Measurements from ENCODE around the gene CCND2.

CCND2 gene

GRCh38 chr12:4230526-4230925 is 43.0 kb upstream of the CCND2 start:
- TF ChIP-seq CEBPB (IDR thresholded peaks at IDR 0.05) (no peak), TEAD4 (IDR thresholded peaks at IDR 0.05) (no peak), EGR1 (IDR thresholded peaks at IDR 0.05) (no peak), CREB1 (IDR thresholded peaks at IDR 0.05; ENCODE audit: low read depth) (no peak), TCF12 (IDR thresholded peaks at IDR 0.05; ENCODE audit: low read depth) (no peak), RAD21 (IDR thresholded peaks at IDR 0.05; ENCODE audit: low read depth) (no peak), USF1 (IDR thresholded peaks at IDR 0.05) (no peak), NFIC (IDR thresholded peaks at IDR 0.05) (no peak), REST (IDR thresholded peaks at IDR 0.05; ENCODE audit: low read depth) (no peak), ZBTB7A (IDR thresholded peaks at IDR 0.05; ENCODE audit: low read depth) (no peak), FOXM1 (IDR thresholded peaks at IDR 0.05; ENCODE audit: borderline replicate concordance, low read depth) (no peak), YY1 (IDR thresholded peaks at IDR 0.05; ENCODE audit: low read depth) (no peak), TAF1 (IDR thresholded peaks at IDR 0.05; ENCODE audit: low read depth) (no peak), MAX (IDR thresholded peaks at IDR 0.05) (no peak), EP300 (IDR thresholded peaks at IDR 0.05; ENCODE audit: borderline replicate concordance) (no peak)

- no peak for TF ChIP-seq TEAD4 (IDR thresholded peaks at IDR 0.05)
- no peak for TF ChIP-seq RAD21 (IDR thresholded peaks at IDR 0.05; ENCODE audit: low read depth)
- TF ChIP-seq EP300 (IDR thresholded peaks at IDR 0.05; ENCODE audit: borderline replicate concordance): no peak
- no peak for TF ChIP-seq NFIC (IDR thresholded peaks at IDR 0.05)
- TF ChIP-seq ZBTB7A (IDR thresholded peaks at IDR 0.05; ENCODE audit: low read depth): no peak
- TF ChIP-seq FOXM1 (IDR thresholded peaks at IDR 0.05; ENCODE audit: borderline replicate concordance, low read depth): no peak
- TF ChIP-seq CREB1 (IDR thresholded peaks at IDR 0.05; ENCODE audit: low read depth): no peak
Measured at GRCh38 chr12:4238577-4238976, 35.0 kb upstream of the CCND2 start.

GRCh38 chr12:4239746-4240145 is 33.8 kb upstream of the CCND2 start:
- TF ChIP-seq FOXM1 (IDR thresholded peaks at IDR 0.05; ENCODE audit: borderline replicate concordance, low read depth) (no peak), CREB1 (IDR thresholded peaks at IDR 0.05; ENCODE audit: low read depth) (no peak)

- TF ChIP-seq CEBPB (IDR thresholded peaks at IDR 0.05) (no peak), RAD21 (IDR thresholded peaks at IDR 0.05; ENCODE audit: low read depth) (no peak), TEAD4 (IDR thresholded peaks at IDR 0.05) (no peak), FOXM1 (IDR thresholded peaks at IDR 0.05; ENCODE audit: borderline replicate concordance, low read depth) (no peak)
Measured at GRCh38 chr12:4240161-4240783, 33.3 kb upstream of the CCND2 start.

GRCh38 chr12:4240981-4241380 is 32.6 kb upstream of the CCND2 start:
- TF ChIP-seq USF1 (IDR thresholded peaks at IDR 0.05): no peak
- no peak for TF ChIP-seq TEAD4 (IDR thresholded peaks at IDR 0.05)
- no peak for TF ChIP-seq EGR1 (IDR thresholded peaks at IDR 0.05)
- TF ChIP-seq YY1 (IDR thresholded peaks at IDR 0.05; ENCODE audit: low read depth): no peak
- no peak for TF ChIP-seq FOXM1 (IDR thresholded peaks at IDR 0.05; ENCODE audit: borderline replicate concordance, low read depth)
- no peak for TF ChIP-seq RAD21 (IDR thresholded peaks at IDR 0.05; ENCODE audit: low read depth)
- no peak for TF ChIP-seq CREB1 (IDR thresholded peaks at IDR 0.05; ENCODE audit: low read depth)
- TF ChIP-seq CEBPB (IDR thresholded peaks at IDR 0.05): no peak
- TF ChIP-seq REST (IDR thresholded peaks at IDR 0.05; ENCODE audit: low read depth): no peak
- no peak for TF ChIP-seq TCF12 (IDR thresholded peaks at IDR 0.05; ENCODE audit: low read depth)
- no peak for TF ChIP-seq NFIC (IDR thresholded peaks at IDR 0.05)
- TF ChIP-seq MAX (IDR thresholded peaks at IDR 0.05): no peak
- no peak for TF ChIP-seq TAF1 (IDR thresholded peaks at IDR 0.05; ENCODE audit: low read depth)
- no peak for TF ChIP-seq ZBTB7A (IDR thresholded peaks at IDR 0.05; ENCODE audit: low read depth)
- TF ChIP-seq EP300 (IDR thresholded peaks at IDR 0.05; ENCODE audit: borderline replicate concordance): no peak

GRCh38 chr12:4241592-4241991 is 32.0 kb upstream of the CCND2 start:
- TF ChIP-seq EGR1 (IDR thresholded peaks at IDR 0.05) (no peak), RAD21 (IDR thresholded peaks at IDR 0.05; ENCODE audit: low read depth) (no peak), TAF1 (IDR thresholded peaks at IDR 0.05; ENCODE audit: low read depth) (no peak), REST (IDR thresholded peaks at IDR 0.05; ENCODE audit: low read depth) (no peak), YY1 (IDR thresholded peaks at IDR 0.05; ENCODE audit: low read depth) (no peak), FOXM1 (IDR thresholded peaks at IDR 0.05; ENCODE audit: borderline replicate concordance, low read depth) (no peak), TEAD4 (IDR thresholded peaks at IDR 0.05) (no peak), USF1 (IDR thresholded peaks at IDR 0.05) (no peak), ZBTB7A (IDR thresholded peaks at IDR 0.05; ENCODE audit: low read depth) (no peak), CEBPB (IDR thresholded peaks at IDR 0.05) (no peak), CREB1 (IDR thresholded peaks at IDR 0.05; ENCODE audit: low read depth) (no peak), EP300 (IDR thresholded peaks at IDR 0.05; ENCODE audit: borderline replicate concordance) (no peak), MAX (IDR thresholded peaks at IDR 0.05) (no peak), NFIC (IDR thresholded peaks at IDR 0.05) (no peak), TCF12 (IDR thresholded peaks at IDR 0.05; ENCODE audit: low read depth) (no peak)

Measured in Ishikawa (cell line).